DND-41 (cell line): ENCODE data around the gene EDC3.

Experiments
- EZH2 ChIP-seq: IDR thresholded peaks from 3 replicates; pipeline ENCODE4 v1.6.1; 2012; ENCODE audit warnings: borderline replicate concordance, low read depth, mild to moderate bottlenecking, moderate library complexity, low read length, inconsistent platforms; ENCODE audit not compliant: severe bottlenecking
- TF ChIP-seq, protein P1 (sequence below): IDR thresholded peaks from 2 replicates; pipeline ENCODE4 v1.5.1; 2012; ENCODE audit warnings: borderline replicate concordance, low read length, moderate library complexity, mild to moderate bottlenecking; ENCODE audit not compliant: poor library complexity, severe bottlenecking; ENCODE audit errors: extremely low read depth

- TF ChIP-seq, protein P1, sequence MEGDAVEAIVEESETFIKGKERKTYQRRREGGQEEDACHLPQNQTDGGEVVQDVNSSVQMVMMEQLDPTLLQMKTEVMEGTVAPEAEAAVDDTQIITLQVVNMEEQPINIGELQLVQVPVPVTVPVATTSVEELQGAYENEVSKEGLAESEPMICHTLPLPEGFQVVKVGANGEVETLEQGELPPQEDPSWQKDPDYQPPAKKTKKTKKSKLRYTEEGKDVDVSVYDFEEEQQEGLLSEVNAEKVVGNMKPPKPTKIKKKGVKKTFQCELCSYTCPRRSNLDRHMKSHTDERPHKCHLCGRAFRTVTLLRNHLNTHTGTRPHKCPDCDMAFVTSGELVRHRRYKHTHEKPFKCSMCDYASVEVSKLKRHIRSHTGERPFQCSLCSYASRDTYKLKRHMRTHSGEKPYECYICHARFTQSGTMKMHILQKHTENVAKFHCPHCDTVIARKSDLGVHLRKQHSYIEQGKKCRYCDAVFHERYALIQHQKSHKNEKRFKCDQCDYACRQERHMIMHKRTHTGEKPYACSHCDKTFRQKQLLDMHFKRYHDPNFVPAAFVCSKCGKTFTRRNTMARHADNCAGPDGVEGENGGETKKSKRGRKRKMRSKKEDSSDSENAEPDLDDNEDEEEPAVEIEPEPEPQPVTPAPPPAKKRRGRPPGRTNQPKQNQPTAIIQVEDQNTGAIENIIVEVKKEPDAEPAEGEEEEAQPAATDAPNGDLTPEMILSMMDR = no peak
- TF ChIP-seq EZH2 = no peak
Measured at GRCh38 chr15:74618841-74619596, 76.8 kb downstream of the EDC3 start.
